GM12872 (cell line): ENCODE data around the gene RBBP5.

Experiments used
- TF ChIP-seq, protein P1 (sequence below): IDR thresholded peaks from 3 replicates; pipeline ENCODE4 v1.5.1; 2011; ENCODE audit warnings: low read depth, mild to moderate bottlenecking, low read length, moderate library complexity; ENCODE audit not compliant: insufficient read depth

RBBP5 gene

DNA sequence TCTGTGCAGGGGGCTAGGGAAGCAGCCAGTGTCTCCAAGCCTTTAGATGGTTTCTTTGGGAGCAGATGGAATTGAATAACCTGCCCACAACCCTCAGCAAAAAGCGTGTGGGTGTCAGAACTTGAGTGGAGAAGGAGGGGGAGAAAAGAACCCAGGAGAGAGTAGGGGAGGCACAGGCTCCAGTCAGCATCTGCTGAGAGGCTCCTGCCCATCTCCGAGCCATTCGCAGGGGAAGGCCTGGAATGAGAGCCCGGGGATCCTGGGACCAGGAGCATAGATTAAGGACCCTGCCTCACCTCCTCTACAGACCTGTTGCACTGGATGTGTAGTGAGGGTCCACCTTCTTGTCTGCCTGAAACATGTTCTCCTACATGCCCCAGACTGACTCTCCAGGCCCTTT lies 53.8 kb downstream of the RBBP5 start:
- TF ChIP-seq, protein P1, sequence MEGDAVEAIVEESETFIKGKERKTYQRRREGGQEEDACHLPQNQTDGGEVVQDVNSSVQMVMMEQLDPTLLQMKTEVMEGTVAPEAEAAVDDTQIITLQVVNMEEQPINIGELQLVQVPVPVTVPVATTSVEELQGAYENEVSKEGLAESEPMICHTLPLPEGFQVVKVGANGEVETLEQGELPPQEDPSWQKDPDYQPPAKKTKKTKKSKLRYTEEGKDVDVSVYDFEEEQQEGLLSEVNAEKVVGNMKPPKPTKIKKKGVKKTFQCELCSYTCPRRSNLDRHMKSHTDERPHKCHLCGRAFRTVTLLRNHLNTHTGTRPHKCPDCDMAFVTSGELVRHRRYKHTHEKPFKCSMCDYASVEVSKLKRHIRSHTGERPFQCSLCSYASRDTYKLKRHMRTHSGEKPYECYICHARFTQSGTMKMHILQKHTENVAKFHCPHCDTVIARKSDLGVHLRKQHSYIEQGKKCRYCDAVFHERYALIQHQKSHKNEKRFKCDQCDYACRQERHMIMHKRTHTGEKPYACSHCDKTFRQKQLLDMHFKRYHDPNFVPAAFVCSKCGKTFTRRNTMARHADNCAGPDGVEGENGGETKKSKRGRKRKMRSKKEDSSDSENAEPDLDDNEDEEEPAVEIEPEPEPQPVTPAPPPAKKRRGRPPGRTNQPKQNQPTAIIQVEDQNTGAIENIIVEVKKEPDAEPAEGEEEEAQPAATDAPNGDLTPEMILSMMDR = no peak

DNA sequence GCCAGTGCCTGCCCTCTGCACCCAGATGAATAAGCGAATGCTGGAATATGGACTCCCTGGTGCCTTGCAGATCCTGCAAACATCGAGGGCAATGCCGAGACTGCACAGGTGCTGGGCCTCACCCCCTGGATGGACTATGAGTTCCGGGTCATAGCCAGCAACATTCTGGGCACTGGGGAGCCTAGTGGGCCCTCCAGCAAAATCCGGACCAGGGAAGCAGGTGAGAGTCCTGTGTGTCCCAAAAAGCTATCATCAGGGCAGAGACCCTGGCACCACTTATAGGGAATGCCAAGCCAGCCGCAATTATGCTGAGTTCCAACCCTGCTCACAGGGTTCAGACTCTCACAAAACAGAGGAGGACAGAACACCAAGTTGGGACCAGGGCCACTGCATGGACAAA lies 54.7 kb downstream of the RBBP5 start:
- TF ChIP-seq, protein P1 = no peak

DNA sequence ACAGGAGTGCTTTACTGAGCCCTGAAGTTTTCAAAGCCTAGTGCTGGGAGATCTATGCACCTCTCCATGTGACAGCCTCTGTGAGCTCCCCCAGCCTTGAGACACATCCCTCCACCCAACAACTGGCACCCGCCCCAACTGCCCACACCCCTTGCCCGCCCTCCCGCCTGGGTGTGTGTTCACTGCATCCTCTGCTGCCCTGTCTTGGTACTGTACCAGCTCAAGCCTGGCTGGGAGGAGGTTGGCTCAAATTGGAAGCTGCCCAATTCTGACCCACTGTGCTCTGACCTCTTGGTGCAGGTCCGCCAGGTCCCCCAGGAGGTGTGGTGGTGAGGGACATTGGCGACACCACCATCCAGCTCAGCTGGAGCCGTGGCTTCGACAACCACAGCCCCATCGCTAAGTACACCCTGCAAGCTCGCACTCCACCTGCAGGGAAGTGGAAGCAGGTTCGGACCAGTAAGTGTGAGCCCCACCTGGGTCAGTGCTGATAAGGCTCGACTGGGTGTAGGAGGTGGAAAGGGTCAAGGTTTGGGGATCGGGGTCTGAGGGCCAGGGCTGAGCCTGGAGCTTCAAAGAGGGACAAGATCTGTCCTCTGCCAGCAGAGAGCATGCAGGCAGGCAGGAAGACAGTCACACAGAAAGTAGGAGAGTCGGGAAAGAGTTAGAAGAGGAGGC lies 55.5 kb downstream of the RBBP5 start:
- TF ChIP-seq, protein P1 = no peak

DNA sequence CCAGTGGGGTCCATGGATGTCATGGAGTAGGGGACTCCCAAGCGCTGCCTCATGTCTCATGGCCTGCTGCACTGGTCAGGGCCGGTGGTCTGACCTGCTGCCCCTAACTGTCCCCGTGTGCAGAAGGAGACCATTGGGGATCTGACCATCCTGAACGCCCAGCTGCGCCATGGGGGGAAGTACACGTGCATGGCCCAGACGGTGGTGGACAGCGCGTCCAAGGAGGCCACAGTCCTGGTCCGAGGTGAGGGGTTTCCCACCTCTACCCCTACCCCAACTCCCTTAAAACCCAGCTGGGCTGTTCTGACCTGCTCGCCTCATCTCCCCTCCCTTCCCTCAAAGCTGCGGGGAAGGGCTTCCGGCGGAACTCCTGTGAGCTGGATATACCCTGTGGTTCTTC lies 56.1 kb downstream of the RBBP5 start:
- TF ChIP-seq, protein P1 = no peak

DNA sequence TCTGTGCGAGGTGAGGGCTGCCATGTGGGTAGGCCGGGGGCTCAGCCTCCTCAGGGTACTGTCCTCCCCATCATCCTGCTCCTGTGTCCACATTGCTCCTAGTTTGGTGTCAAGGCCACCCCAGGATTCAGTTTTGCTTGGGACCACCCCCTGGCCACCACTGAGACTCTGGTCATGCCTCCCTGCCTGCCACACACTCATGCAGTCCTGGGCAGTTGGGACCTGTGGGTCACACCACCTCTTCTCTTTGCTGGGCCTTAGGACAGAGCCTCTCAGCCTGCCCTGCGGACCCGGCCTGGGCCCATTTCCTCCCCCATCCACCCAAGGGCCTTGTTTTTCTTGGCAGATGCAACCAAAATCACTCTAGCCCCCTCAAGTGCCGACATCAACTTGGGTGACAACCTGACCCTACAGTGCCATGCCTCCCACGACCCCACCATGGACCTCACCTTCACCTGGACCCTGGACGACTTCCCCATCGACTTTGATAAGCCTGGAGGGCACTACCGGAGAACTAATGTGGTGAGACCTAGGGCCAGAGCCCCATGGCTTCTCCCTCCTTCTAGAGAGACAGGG lies 56.9 kb downstream of the RBBP5 start:
- TF ChIP-seq, protein P1 = no peak

DNA sequence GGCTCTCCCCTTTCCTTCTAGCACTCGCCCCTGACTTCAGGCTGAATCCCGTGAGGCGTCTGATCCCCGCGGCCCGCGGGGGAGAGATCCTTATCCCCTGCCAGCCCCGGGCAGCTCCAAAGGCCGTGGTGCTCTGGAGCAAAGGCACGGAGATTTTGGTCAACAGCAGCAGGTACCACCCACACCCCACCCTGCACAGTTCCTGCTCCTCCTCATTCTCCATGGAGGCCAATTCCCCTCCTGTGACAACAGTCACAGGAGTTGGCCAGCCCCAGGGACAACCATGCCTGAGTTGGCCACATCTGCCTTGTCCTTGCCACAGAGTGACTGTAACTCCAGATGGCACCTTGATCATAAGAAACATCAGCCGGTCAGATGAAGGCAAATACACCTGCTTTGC lies 57.5 kb downstream of the RBBP5 start:
- TF ChIP-seq, protein P1 = no peak

DNA sequence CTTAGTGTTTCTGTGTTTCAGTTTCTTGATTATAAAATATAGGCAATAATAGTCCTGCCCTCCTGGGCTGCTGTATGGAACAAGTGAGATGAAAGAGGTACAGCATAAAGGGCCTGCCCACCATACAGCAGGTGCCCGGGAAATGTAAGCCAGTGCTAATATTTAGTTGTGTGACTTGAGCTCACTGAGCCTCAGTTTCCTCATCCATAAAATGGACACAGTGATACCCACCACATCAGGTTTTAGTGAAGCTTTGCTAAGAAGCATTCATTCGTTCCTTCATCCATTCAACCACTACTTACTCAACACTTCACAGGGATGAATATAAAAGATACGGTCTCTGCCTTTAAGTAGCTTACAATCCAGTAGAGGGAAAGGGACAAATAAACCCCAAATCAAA lies 58.9 kb downstream of the RBBP5 start:
- TF ChIP-seq, protein P1 = no peak
